ENCODE data around the gene IFNLR1. TPM values are rescaled to one million over a fixed set of nuclear protein-coding genes. Genes with fewer than 3 reads are reported as not detected.

The IFNLR1 gene
- total and polyA plus RNA-seq, 9 of the 15 experiments (the other 6 are each of a cell fraction or from before 2014, with no cell fraction given) = not detected

- Histone ChIP-seq H3K36me3 (ENCODE audit: control insufficient read depth, insufficient read depth, low read length) (no peaks in the 10 kb centered on the region), H3K27me3 (ENCODE audit: control insufficient read depth in 2 of 2, insufficient read depth in 2 of 2, low read length in 2 of 2) (peaks cover 51 to 85% of the 10 kb centered on the region in 2 experiments), H3K27ac (ENCODE audit: extremely low read depth, low read depth, low read length) (no peak overlapping the region), H2AFZ (ENCODE audit: low read depth, low read length) (no peak overlapping the region), H4K20me1 (replicated peaks; ENCODE audit: control insufficient read depth, insufficient read depth, low read length) (0 out of 2 replicates have a peak, but pooled peaks cover 8% of the 10 kb centered on the region), H3K9me1 (ENCODE audit: control insufficient read depth, insufficient read depth, low read length) (no peaks in the 10 kb centered on the region), H3K4me3 (no peak overlapping the region), H3K9me3 (replicated peaks; ENCODE audit: control insufficient read depth, insufficient read depth, low read depth, low read length) (no peaks in the 10 kb centered on the region), H3K79me2 (ENCODE audit: control insufficient read depth, insufficient read depth, low read length) (no peaks in the 10 kb centered on the region), H3K4me2 (ENCODE audit: insufficient read depth, low read length) (no peak overlapping the region), H3K4me1 (replicated peaks in 1 of 2; ENCODE audit: control insufficient read depth in 2 of 2, insufficient read depth in 2 of 2, low read length in 2 of 2) (no peaks in the 10 kb centered on the region), H3K9ac (ENCODE audit: insufficient read depth in 1 of 2, low read depth in 2 of 2, low read length in 2 of 2) (no peak overlapping the region)
- in situ Hi-C loops (cut with MboI) = no loop called here
- ATAC-seq (no peak), DNase-seq (ENCODE audit: extremely low read depth in 1 of 4, low spot score in 3 of 4) (no peak), FAIRE-seq (no peak)
- ChIA-PET CTCF (ENCODE audit: low intra/inter-chr PET ratio) (no interaction called here), POLR2A (interaction anchor here (1.1 to 1.2 kb wide), 2 partner anchors 13 to 14 kb away, joined by 3 read pairs; no protein-coding TSS in a partner anchor)
- intact Hi-C loops (cut with micrococcal nuclease) = no loop called here
- TF ChIP-seq HDAC8 (tag; IDR thresholded peaks at IDR 0.05) = no peak
- TF ChIP-seq NR4A1 (CRISPR knock-in tag; IDR thresholded peaks at IDR 0.05) = no peak
- no peak for TF ChIP-seq NR4A1 (tag; IDR thresholded peaks at IDR 0.05)
- TF ChIP-seq SMAD4 (CRISPR knock-in tag; conservative IDR thresholded peaks at IDR 0.05) = no peak
- TF ChIP-seq CAMTA2 (CRISPR knock-in tag; conservative IDR thresholded peaks at IDR 0.05) = no peak
- TF ChIP-seq ZNF699 (CRISPR knock-in tag; IDR thresholded peaks at IDR 0.05; ENCODE audit: insufficient replicate concordance) = no peak
- TF ChIP-seq ZNF124 (CRISPR knock-in tag; IDR thresholded peaks at IDR 0.05) = no peak
- no peak for TF ChIP-seq CBX3 (IDR thresholded peaks at IDR 0.05; ENCODE audit: borderline replicate concordance in 1 of 2, low read length in 2 of 2)
- no peak for TF ChIP-seq ZNF212 (CRISPR knock-in tag; IDR thresholded peaks at IDR 0.05)
- no peak for TF ChIP-seq RBBP5 (IDR thresholded peaks at IDR 0.05; ENCODE audit: borderline replicate concordance, insufficient read depth, low read length, poor library complexity, severe bottlenecking)
- TF ChIP-seq CHAMP1 (IDR thresholded peaks at IDR 0.05) = no peak
- no peak for TF ChIP-seq JUND (IDR thresholded peaks at IDR 0.05; ENCODE audit: borderline replicate concordance, low read depth, low read length)
- no peak for TF ChIP-seq JUND (tag; IDR thresholded peaks at IDR 0.05; ENCODE audit: borderline replicate concordance, low read depth, low read length)
- no peak for TF ChIP-seq ZHX1 (conservative IDR thresholded peaks at IDR 0.05; ENCODE audit: low read length)
- TF ChIP-seq SAFB (IDR thresholded peaks at IDR 0.05; ENCODE audit: borderline replicate concordance, low read depth, low read length) = no peak
- no peak for TF ChIP-seq GATAD2A (IDR thresholded peaks at IDR 0.05)
- BruUV-seq (replicated peaks) = no TSS peak
- WGBS (ENCODE audit: insufficient coverage, low coverage, missing lambda C conversion rate) = 0% methylated on average over 5 of the region's 5 CpGs
Observed at GRCh38 chr1:24162201-24162600, 24.9 kb downstream of the IFNLR1 start.

Measured in K562 (cell line).